GM12872 (cell line): ENCODE data around the gene PRRG4.

ENCODE experiments used
- TF ChIP-seq, protein P1 (sequence below): IDR thresholded peaks from 3 replicates; pipeline ENCODE4 v1.5.1; 2011; ENCODE audit warnings: low read depth, mild to moderate bottlenecking, low read length, moderate library complexity; ENCODE audit not compliant: insufficient read depth

The PRRG4 gene

GRCh38 chr11:32821917-32822560, 7.7 kb upstream of the PRRG4 start:
- TF ChIP-seq, protein P1, sequence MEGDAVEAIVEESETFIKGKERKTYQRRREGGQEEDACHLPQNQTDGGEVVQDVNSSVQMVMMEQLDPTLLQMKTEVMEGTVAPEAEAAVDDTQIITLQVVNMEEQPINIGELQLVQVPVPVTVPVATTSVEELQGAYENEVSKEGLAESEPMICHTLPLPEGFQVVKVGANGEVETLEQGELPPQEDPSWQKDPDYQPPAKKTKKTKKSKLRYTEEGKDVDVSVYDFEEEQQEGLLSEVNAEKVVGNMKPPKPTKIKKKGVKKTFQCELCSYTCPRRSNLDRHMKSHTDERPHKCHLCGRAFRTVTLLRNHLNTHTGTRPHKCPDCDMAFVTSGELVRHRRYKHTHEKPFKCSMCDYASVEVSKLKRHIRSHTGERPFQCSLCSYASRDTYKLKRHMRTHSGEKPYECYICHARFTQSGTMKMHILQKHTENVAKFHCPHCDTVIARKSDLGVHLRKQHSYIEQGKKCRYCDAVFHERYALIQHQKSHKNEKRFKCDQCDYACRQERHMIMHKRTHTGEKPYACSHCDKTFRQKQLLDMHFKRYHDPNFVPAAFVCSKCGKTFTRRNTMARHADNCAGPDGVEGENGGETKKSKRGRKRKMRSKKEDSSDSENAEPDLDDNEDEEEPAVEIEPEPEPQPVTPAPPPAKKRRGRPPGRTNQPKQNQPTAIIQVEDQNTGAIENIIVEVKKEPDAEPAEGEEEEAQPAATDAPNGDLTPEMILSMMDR: no peak

- TF ChIP-seq, protein P1: no peak
Observed at GRCh38 chr11:32826113-32826512, 3.6 kb upstream of the PRRG4 start.

- TF ChIP-seq, protein P1: no peak
Observed at GRCh38 chr11:32827276-32827675, 2.5 kb upstream of the PRRG4 start.

- TF ChIP-seq, protein P1: no peak
Observed at GRCh38 chr11:32829157-32829679, 509 bp upstream of the PRRG4 start.

- TF ChIP-seq, protein P1: no peak
Observed at GRCh38 chr11:32830413-32830738, 649 bp downstream of the PRRG4 start.

GRCh38 chr11:32830796-32831195, 1.1 kb downstream of the PRRG4 start:
- TF ChIP-seq, protein P1: no peak

GRCh38 chr11:32831221-32831620, 1.5 kb downstream of the PRRG4 start:
- TF ChIP-seq, protein P1: no peak
